ENCODE results near the gene PCDHB4.
"Not testable (repeated sequence)": the region's sequence is repeated elsewhere in the genome, so short reads cannot be mapped to it uniquely, and the experiment has no call there.

Gene PCDHB4

GRCh38 chr5:141150224-141150992 lies 28.8 kb downstream of the PCDHB4 start:
- DNase-seq (ENCODE audit: low read depth in 2 of 2): no peak

GRCh38 chr5:141150993-141151325 lies 29.3 kb downstream of the PCDHB4 start:
- DNase-seq (ENCODE audit: low read depth in 2 of 2): no peak

GRCh38 chr5:141151632-141152031 lies 30.0 kb downstream of the PCDHB4 start:
- not testable (repeated sequence) for DNase-seq (ENCODE audit: low read depth in 2 of 2)

- DNase-seq (ENCODE audit: low read depth in 2 of 2): not testable (repeated sequence)
These were observed 30.5 kb downstream of the PCDHB4 start for GRCh38 chr5:141152096-141152495.

GRCh38 chr5:141155540-141156374 lies 34.1 kb downstream of the PCDHB4 start:
- no peak for DNase-seq (ENCODE audit: low read depth in 2 of 2)

- not testable (repeated sequence) for DNase-seq (ENCODE audit: low read depth in 2 of 2)
These were observed 35.7 kb downstream of the PCDHB4 start for GRCh38 chr5:141157356-141157755.

GRCh38 chr5:141157901-141158300 lies 36.3 kb downstream of the PCDHB4 start:
- not testable (repeated sequence) for DNase-seq (ENCODE audit: low read depth in 2 of 2)

GRCh38 chr5:141172381-141173204 lies 51.0 kb downstream of the PCDHB4 start, which contains the start of gene PCDHB7:
PCDHB7 (plus strand) TSS chr5:141172644; CDS start chr5:141172836, 192 bp downstream.
- no peak for DNase-seq (ENCODE audit: low read depth in 2 of 2)

GRCh38 chr5:141174291-141175104 lies 52.9 kb downstream of the PCDHB4 start:
- DNase-seq (ENCODE audit: low read depth in 2 of 2): not testable (repeated sequence)

Measured in stimulated activated CD4-positive, alpha-beta T cell treated with anti-CD3 and anti-CD28 coated beads, Interleukin-12 subunit alpha, Interleukin-12 subunit beta, amount 100 ng/mL, for 24 hours (primary cell).